ENCODE measurements around the gene CIRBP. TPM values are rescaled to one million over a fixed set of nuclear protein-coding genes. Genes with fewer than 3 reads are reported as not detected.

CIRBP gene
- total and polyA plus RNA-seq, 2 of the 13 experiments (the other 11 are each of a cell fraction or from before 2014, with no cell fraction given): 133 to 140 TPM

DNA sequence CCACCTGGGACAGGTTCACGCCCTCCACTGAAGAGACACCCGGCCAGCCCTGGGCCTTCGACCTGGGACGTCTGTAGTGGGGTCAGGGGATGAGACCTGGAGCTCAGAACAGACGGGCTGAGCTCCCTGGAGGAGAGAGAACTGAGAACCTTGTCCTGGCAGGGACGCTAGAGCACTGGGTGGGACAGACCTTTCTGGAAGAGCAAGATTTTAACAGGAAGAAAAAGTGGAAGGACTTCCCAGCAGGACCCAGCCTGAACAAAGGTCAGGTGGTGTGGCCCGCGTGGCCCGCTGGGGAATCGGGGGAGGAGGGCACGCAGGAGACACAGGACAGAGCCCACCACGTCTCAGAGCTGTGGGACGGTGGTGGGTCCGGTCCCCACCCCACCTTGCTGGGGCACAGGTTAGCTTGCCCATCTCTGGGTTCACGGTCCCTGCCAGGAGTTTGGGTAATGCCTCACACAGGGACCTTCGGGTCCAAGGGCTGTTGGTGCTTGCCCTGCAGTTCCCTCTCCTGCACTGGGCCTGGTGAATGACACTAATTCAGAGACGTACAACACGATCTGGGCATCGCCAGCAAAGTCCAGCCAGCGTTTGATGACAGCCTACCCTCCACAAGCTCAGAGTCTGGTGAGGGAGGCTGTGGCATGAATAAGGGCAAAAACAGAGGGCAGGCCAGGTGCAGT is 15.3 kb downstream of the CIRBP start (continued):
- TF ChIP-seq, protein P1, sequence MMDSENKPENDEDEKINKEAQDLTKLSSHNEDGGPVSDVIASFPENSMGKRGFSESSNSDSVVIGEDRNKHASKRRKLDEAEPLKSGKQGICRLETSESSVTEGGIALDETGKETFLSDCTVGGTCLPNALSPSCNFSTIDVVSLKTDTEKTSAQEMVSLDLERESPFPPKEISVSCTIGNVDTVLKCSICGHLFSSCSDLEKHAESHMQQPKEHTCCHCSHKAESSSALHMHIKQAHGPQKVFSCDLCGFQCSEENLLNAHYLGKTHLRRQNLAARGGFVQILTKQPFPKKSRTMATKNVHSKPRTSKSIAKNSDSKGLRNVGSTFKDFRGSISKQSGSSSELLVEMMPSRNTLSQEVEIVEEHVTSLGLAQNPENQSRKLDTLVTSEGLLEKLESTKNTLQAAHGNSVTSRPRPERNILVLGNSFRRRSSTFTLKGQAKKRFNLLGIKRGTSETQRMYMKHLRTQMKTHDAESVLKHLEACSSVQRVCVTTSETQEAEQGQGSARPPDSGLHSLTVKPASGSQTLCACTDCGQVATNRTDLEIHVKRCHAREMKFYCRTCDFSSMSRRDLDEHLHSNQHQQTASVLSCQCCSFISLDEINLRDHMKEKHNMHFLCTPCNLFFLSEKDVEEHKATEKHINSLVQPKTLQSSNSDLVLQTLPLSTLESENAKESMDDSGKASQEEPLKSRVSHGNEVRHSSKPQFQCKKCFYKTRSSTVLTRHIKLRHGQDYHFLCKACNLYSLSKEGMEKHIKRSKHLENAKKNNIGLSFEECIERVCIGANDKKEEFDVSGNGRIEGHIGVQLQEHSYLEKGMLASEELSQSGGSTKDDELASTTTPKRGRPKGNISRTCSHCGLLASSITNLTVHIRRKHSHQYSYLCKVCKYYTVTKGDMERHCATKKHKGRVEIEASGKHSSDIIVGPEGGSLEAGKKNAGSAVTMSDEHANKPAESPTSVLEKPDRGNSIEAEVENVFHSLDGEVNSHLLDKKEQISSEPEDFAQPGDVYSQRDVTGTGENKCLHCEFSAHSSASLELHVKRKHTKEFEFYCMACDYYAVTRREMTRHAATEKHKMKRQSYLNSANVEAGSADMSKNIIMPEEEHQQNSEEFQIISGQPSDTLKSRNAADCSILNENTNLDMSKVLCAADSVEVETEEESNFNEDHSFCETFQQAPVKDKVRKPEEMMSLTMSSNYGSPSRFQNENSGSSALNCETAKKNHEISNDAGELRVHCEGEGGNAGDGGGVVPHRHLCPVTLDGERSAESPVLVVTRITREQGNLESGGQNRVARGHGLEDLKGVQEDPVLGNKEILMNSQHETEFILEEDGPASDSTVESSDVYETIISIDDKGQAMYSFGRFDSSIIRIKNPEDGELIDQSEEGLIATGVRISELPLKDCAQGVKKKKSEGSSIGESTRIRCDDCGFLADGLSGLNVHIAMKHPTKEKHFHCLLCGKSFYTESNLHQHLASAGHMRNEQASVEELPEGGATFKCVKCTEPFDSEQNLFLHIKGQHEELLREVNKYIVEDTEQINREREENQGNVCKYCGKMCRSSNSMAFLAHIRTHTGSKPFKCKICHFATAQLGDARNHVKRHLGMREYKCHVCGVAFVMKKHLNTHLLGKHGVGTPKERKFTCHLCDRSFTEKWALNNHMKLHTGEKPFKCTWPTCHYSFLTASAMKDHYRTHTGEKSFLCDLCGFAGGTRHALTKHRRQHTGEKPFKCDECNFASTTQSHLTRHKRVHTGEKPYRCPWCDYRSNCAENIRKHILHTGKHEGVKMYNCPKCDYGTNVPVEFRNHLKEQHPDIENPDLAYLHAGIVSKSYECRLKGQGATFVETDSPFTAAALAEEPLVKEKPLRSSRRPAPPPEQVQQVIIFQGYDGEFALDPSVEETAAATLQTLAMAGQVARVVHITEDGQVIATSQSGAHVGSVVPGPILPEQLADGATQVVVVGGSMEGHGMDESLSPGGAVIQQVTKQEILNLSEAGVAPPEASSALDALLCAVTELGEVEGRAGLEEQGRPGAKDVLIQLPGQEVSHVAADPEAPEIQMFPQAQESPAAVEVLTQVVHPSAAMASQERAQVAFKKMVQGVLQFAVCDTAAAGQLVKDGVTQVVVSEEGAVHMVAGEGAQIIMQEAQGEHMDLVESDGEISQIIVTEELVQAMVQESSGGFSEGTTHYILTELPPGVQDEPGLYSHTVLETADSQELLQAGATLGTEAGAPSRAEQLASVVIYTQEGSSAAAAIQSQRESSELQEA (CRISPR knock-in tag; IDR thresholded peaks at IDR 0.05; ENCODE audit: not compliant biosample characterization): no peak
- TF ChIP-seq, protein P2, sequence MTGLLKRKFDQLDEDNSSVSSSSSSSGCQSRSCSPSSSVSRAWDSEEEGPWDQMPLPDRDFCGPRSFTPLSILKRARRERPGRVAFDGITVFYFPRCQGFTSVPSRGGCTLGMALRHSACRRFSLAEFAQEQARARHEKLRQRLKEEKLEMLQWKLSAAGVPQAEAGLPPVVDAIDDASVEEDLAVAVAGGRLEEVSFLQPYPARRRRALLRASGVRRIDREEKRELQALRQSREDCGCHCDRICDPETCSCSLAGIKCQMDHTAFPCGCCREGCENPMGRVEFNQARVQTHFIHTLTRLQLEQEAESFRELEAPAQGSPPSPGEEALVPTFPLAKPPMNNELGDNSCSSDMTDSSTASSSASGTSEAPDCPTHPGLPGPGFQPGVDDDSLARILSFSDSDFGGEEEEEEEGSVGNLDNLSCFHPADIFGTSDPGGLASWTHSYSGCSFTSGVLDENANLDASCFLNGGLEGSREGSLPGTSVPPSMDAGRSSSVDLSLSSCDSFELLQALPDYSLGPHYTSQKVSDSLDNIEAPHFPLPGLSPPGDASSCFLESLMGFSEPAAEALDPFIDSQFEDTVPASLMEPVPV (CRISPR knock-in tag; IDR thresholded peaks at IDR 0.05): no peak
- no peak for TF ChIP-seq PHB2 (IDR thresholded peaks at IDR 0.05; ENCODE audit: partially characterized antibody)
- TF ChIP-seq RORA (CRISPR knock-in tag; IDR thresholded peaks at IDR 0.05): no peak
- no peak for TF ChIP-seq MATR3 (CRISPR knock-in tag; IDR thresholded peaks at IDR 0.05)
- TF ChIP-seq ZNF33B (CRISPR knock-in tag; IDR thresholded peaks at IDR 0.05): no peak
- TF ChIP-seq ZNF616 (CRISPR knock-in tag; IDR thresholded peaks at IDR 0.05; ENCODE audit: low read depth): no peak
- TF ChIP-seq FOSL1 (CRISPR knock-in tag; IDR thresholded peaks at IDR 0.05; ENCODE audit: borderline replicate concordance): no peak
- TF ChIP-seq ZNF335 (CRISPR knock-in tag; IDR thresholded peaks at IDR 0.05): peak; percentile 63; the same call in 1 of the 2 replicates
- no peak for TF ChIP-seq ZFP36L2 (CRISPR knock-in tag; IDR thresholded peaks at IDR 0.05)
- TF ChIP-seq U2AF2 (IDR thresholded peaks at IDR 0.05; ENCODE audit: low read depth, low read length): no peak
- TF ChIP-seq, protein P3, sequence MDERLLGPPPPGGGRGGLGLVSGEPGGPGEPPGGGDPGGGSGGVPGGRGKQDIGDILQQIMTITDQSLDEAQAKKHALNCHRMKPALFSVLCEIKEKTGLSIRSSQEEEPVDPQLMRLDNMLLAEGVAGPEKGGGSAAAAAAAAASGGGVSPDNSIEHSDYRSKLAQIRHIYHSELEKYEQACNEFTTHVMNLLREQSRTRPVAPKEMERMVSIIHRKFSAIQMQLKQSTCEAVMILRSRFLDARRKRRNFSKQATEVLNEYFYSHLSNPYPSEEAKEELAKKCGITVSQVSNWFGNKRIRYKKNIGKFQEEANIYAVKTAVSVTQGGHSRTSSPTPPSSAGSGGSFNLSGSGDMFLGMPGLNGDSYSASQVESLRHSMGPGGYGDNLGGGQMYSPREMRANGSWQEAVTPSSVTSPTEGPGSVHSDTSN (CRISPR knock-in tag; IDR thresholded peaks at IDR 0.05): no peak
- no peak for TF ChIP-seq SRSF1 (optimal IDR thresholded peaks at IDR 0.05; ENCODE audit: low read depth, low read length)
- no peak for TF ChIP-seq MAZ (IDR thresholded peaks at IDR 0.05; ENCODE audit: borderline replicate concordance, low read depth, low read length)
- no peak for TF ChIP-seq MAZ (CRISPR knock-in tag; IDR thresholded peaks at IDR 0.05; ENCODE audit: low read depth)
- TF ChIP-seq NKX3-1 (CRISPR knock-in tag; IDR thresholded peaks at IDR 0.05): no peak
- TF ChIP-seq THYN1 (CRISPR knock-in tag; IDR thresholded peaks at IDR 0.05; ENCODE audit: borderline replicate concordance, low read depth): no peak
- no peak for TF ChIP-seq TCF7 (IDR thresholded peaks at IDR 0.05; ENCODE audit: low read depth)
- TF ChIP-seq RCOR2 (CRISPR knock-in tag; IDR thresholded peaks at IDR 0.05): no peak
- peak; percentile 21; the same call in 1 of the 2 replicates for TF ChIP-seq ZFY (CRISPR knock-in tag; IDR thresholded peaks at IDR 0.05)

All from HepG2 (cell line).